Loucy (cell line): Measurements from ENCODE around the gene GPR135.

Experiments
- H2AFZ ChIP-seq: fragments of 200-600 bp; sonication (generic); 2 replicates; pipeline ENCODE4 v1.6.0; 2016; ENCODE audit warnings: antibody characterized with exemption, mild to moderate bottlenecking, low read length, moderate library complexity
- H3F3A ChIP-seq: fragments of 200-600 bp; 2 replicates; pipeline ENCODE4 v1.6.0; 2016; ENCODE audit warnings: antibody characterized with exemption, low read depth, mild to moderate bottlenecking
- H3K27me3 ChIP-seq: fragments of 200-600 bp; sonication (generic); 2 replicates; pipeline ENCODE4 v1.6.1; 2014; ENCODE audit warnings: low read length, mild to moderate bottlenecking; ENCODE audit not compliant: insufficient read depth, poor library complexity, severe bottlenecking
- H3K36me3 ChIP-seq: fragments of 200-600 bp; sonication (generic); 2 replicates; pipeline ENCODE4 v1.6.1; 2016; ENCODE audit warnings: low read length; ENCODE audit not compliant: insufficient read depth
- H3K4me1 ChIP-seq: fragments of 200-600 bp; sonication (generic); 2 replicates; pipeline ENCODE4 v1.5.1; 2014; ENCODE audit warnings: low read length, mild to moderate bottlenecking; ENCODE audit not compliant: insufficient read depth, poor library complexity, severe bottlenecking
- H3K4me2 ChIP-seq: fragments of 200-600 bp; sonication (generic); 2 replicates; pipeline ENCODE4 v1.6.0; 2014; ENCODE audit warnings: antibody characterized with exemption, low read length, low read depth, mild to moderate bottlenecking; ENCODE audit not compliant: poor library complexity, severe bottlenecking
- H3K4me3 ChIP-seq: fragments of 200-600 bp; sonication (generic); 2 replicates; pipeline ENCODE4 v1.5.1; 2014; ENCODE audit warnings: low read length, mild to moderate bottlenecking, mixed read lengths; ENCODE audit not compliant: poor library complexity, severe bottlenecking
- H3K79me2 ChIP-seq: fragments of 200-600 bp; sonication (generic); 2 replicates; pipeline ENCODE4 v1.6.1; 2014; ENCODE audit warnings: low read length; ENCODE audit not compliant: insufficient read depth
- H3K9ac ChIP-seq: fragments of 200-600 bp; sonication (generic); 2 replicates; pipeline ENCODE4 v1.6.0; 2014; ENCODE audit warnings: mild to moderate bottlenecking, low read depth, low read length, moderate library complexity; ENCODE audit not compliant: poor library complexity, severe bottlenecking
- H3K9me2 ChIP-seq: fragments of 200-600 bp; sonication (generic); replicated peaks from 2 replicates; pipeline ENCODE4 v1.6.1; 2016; ENCODE audit warnings: low read depth, low read length, mixed read lengths
- H3K9me3 ChIP-seq: fragments of 200-600 bp; sonication (generic); 2 replicates; pipeline ENCODE4 v1.6.1; 2014; ENCODE audit warnings: mild to moderate bottlenecking, antibody characterized with exemption, low read length, low read depth; ENCODE audit not compliant: insufficient read depth
- H4K20me1 ChIP-seq: fragments of 200-600 bp; sonication (generic); 2 replicates; pipeline ENCODE4 v1.6.0; 2014; ENCODE audit warnings: antibody characterized with exemption, low read length, mild to moderate bottlenecking; ENCODE audit not compliant: insufficient read depth, poor library complexity, severe bottlenecking
- EZH2phosphoT487 ChIP-seq: fragments of 200-600 bp; IDR thresholded peaks from 2 replicates; pipeline ENCODE4 v1.6.1; 2018; ENCODE audit warnings: antibody characterized with exemption, mild to moderate bottlenecking, moderate library complexity, borderline replicate concordance
- TF ChIP-seq, protein P1 (sequence below): fragments of 200-600 bp; sonication (generic); conservative IDR thresholded peaks from 2 replicates; pipeline ENCODE4 v1.5.1; 2014; ENCODE audit warnings: mild to moderate bottlenecking, antibody characterized with exemption, low read length

Gene GPR135

DNA sequence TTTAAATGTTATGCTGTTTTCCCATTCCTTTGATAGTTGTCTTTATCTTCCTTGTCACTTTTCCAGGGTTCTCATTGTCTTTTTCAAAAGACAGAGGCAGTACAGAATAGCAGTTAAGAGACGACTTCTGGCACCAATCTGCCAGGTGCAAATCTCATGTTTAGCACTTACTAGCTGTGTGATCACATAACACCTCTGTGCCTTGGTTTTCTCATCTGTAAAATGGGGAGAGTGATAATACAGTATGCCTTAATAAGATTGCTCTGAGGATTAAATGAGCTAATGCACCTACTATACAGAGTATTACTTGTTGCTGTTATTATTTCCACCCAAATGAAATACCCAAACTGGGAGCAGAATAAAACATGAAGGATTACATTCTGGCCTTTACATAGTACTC lies 4.8 kb downstream of the GPR135 start:
- Histone ChIP-seq H3K27me3 (no peaks in the 10 kb centered on the region), H2AFZ (no peak overlapping the region), H3K79me2 (no peaks in the 10 kb centered on the region), H3K9me3 (peaks cover 3% of the 10 kb centered on the region; the same call in 1 of the 2 replicates), H3K9ac (no peak overlapping the region), H3K9me2 (no peaks in the 10 kb centered on the region), H3K4me3 (no peak overlapping the region), H3K4me1 (no peaks in the 10 kb centered on the region), H3K36me3 (no peaks in the 10 kb centered on the region), H3F3A (no peaks in the 10 kb centered on the region), H4K20me1 (no peaks in the 10 kb centered on the region), H3K4me2 (no peak overlapping the region)
- TF ChIP-seq, protein P1, sequence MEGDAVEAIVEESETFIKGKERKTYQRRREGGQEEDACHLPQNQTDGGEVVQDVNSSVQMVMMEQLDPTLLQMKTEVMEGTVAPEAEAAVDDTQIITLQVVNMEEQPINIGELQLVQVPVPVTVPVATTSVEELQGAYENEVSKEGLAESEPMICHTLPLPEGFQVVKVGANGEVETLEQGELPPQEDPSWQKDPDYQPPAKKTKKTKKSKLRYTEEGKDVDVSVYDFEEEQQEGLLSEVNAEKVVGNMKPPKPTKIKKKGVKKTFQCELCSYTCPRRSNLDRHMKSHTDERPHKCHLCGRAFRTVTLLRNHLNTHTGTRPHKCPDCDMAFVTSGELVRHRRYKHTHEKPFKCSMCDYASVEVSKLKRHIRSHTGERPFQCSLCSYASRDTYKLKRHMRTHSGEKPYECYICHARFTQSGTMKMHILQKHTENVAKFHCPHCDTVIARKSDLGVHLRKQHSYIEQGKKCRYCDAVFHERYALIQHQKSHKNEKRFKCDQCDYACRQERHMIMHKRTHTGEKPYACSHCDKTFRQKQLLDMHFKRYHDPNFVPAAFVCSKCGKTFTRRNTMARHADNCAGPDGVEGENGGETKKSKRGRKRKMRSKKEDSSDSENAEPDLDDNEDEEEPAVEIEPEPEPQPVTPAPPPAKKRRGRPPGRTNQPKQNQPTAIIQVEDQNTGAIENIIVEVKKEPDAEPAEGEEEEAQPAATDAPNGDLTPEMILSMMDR, result no peak
- TF ChIP-seq EZH2phosphoT487, result no peak

DNA sequence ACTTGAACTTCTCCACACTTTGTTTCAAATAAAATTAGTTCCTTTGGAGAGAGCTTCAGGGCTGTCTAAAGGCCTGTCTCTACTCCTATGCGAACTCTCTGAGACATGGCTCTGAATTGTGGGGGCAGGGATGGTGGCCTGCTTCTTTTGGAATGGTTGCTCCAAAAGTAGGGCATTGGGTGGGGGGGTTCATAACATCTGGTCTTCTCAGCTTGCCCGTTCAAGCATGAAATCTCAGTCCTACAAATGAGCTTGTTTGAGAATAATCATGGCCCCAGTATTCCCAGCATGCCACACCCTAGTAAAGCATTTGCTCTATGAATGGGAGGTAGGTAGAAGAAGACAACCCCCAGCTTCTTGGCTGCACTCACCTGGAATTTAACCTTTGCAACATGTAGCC lies 6.7 kb downstream of the GPR135 start:
- H3F3A ChIP-seq, result no peaks in the 10 kb centered on the region
- no peak overlapping the region for H3K4me2 ChIP-seq
- no peaks in the 10 kb centered on the region for H3K4me1 ChIP-seq
- TF ChIP-seq, protein P1, result no peak
- TF ChIP-seq EZH2phosphoT487, result no peak
- H3K9ac ChIP-seq, result no peak overlapping the region
- H3K36me3 ChIP-seq, result no peaks in the 10 kb centered on the region
- no peak overlapping the region for H2AFZ ChIP-seq
- H3K9me2 ChIP-seq, result no peaks in the 10 kb centered on the region
- H3K79me2 ChIP-seq, result no peaks in the 10 kb centered on the region
- H3K9me3 ChIP-seq, result peaks cover 3% of the 10 kb centered on the region; the same call in 1 of the 2 replicates
- H3K27me3 ChIP-seq, result no peaks in the 10 kb centered on the region
- H4K20me1 ChIP-seq, result no peaks in the 10 kb centered on the region
- no peak overlapping the region for H3K4me3 ChIP-seq

DNA sequence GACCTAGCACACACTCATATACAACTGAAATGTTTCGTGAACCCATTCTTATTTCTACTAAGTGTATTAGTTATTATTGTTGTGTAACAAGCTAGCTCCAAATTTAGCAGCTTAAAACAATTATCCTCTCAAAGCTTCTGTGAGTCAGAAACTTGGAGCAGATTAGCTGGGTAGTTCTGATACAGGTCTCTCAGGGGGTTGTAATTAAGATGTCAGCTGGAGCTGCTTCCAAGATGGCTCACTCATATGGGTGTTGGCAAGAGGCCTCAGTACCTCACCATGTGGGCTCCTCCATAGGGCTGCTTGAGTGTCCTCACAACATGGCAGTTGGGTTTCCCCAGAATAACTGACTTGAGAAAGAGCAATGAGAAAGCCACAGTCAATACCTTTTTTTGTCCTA lies 9.8 kb downstream of the GPR135 start:
- Histone ChIP-seq H3K9me3 (peaks cover 3% of the 10 kb centered on the region; the same call in 1 of the 2 replicates), H3K9me2 (no peaks in the 10 kb centered on the region), H3K79me2 (no peaks in the 10 kb centered on the region), H3K9ac (no peak overlapping the region), H3K36me3 (no peaks in the 10 kb centered on the region), H4K20me1 (no peaks in the 10 kb centered on the region), H3K4me3 (no peak overlapping the region), H2AFZ (no peak overlapping the region), H3K4me1 (no peaks in the 10 kb centered on the region), H3K27me3 (no peaks in the 10 kb centered on the region), H3K4me2 (no peak overlapping the region), H3F3A (no peaks in the 10 kb centered on the region)
- TF ChIP-seq, protein P1, result no peak
- no peak for TF ChIP-seq EZH2phosphoT487
